Esophagus squamous epithelium (tissue), 4 donors: ENCODE data around the gene DOCK8.

Experiments used
- POLR2A ChIP-seq, 4 donors: fragments of 450-650 bp; IDR thresholded peaks; one replicate each; pipeline ENCODE4 v1.6.1; 2017; ENCODE audit warnings: antibody characterized with exemption in 4 of 4, mild to moderate bottlenecking in 4 of 4, moderate library complexity in 3 of 4
- TF ChIP-seq, protein P1 (sequence below), 6 experiments: fragments of 450-650 bp in 4 of 6; fragments of 200-600 bp in 2 of 6; sonication (generic) in 2 of 6; IDR thresholded peaks; one replicate each; pipeline ENCODE4 v1.5.1; 2016 to 2019; ENCODE audit warnings: antibody characterized with exemption in 6 of 6, mild to moderate bottlenecking in 4 of 6, moderate library complexity in 4 of 6

- TF ChIP-seq, protein P1, sequence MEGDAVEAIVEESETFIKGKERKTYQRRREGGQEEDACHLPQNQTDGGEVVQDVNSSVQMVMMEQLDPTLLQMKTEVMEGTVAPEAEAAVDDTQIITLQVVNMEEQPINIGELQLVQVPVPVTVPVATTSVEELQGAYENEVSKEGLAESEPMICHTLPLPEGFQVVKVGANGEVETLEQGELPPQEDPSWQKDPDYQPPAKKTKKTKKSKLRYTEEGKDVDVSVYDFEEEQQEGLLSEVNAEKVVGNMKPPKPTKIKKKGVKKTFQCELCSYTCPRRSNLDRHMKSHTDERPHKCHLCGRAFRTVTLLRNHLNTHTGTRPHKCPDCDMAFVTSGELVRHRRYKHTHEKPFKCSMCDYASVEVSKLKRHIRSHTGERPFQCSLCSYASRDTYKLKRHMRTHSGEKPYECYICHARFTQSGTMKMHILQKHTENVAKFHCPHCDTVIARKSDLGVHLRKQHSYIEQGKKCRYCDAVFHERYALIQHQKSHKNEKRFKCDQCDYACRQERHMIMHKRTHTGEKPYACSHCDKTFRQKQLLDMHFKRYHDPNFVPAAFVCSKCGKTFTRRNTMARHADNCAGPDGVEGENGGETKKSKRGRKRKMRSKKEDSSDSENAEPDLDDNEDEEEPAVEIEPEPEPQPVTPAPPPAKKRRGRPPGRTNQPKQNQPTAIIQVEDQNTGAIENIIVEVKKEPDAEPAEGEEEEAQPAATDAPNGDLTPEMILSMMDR (IDR thresholded peaks at IDR 0.05) = no peak
- no peak for TF ChIP-seq POLR2A (IDR thresholded peaks at IDR 0.05)
Measured at GRCh38 chr9:450561-450960, 235.9 kb downstream of the DOCK8 start.
